ENCODE results near the gene TMEM119. TPM values are rescaled to one million over a fixed set of nuclear protein-coding genes. Genes with fewer than 3 reads are reported as not detected.

The TMEM119 gene
- total and polyA plus RNA-seq, 2 of the 8 experiments (the other 6 are each of a cell fraction or from before 2014, with no cell fraction given), result 0.35 to 0.61 TPM

GRCh38 chr12:108630481-108631207 is 32.8 kb upstream of the TMEM119 start (continued):
- no peak for TF ChIP-seq ATF2 (IDR thresholded peaks at IDR 0.05; ENCODE audit: low read length)
- TF ChIP-seq HDAC2 (IDR thresholded peaks at IDR 0.05; ENCODE audit: borderline replicate concordance in 1 of 2, low read depth in 2 of 2, low read length in 2 of 2), result no peak
- no peak for TF ChIP-seq POLR2AphosphoS5 (IDR thresholded peaks at IDR 0.05; ENCODE audit: low read depth, low read length)
